Subcutaneous adipose tissue (tissue), 4 donors: ENCODE results near the gene FSHB. TPM values are rescaled to one million over a fixed set of nuclear protein-coding genes. Genes with fewer than 3 reads are reported as not detected.

Experiments used
- total RNA-seq, 4 donors: library from RNA; depleted of rRNA; stranded (reverse); fragments of >200 nt; gene quantifications; one replicate each; pipeline ENCODE4 v1.1.0, GENCODE V29; 2016
- TF ChIP-seq, protein P1 (sequence below): fragments of 450-650 bp; IDR thresholded peaks from one replicate; pipeline ENCODE4 v1.5.1; 2016; ENCODE audit warnings: low read depth, mild to moderate bottlenecking, control low read depth, antibody characterized with exemption, moderate library complexity

The FSHB gene
- not detected for total RNA-seq

DNA sequence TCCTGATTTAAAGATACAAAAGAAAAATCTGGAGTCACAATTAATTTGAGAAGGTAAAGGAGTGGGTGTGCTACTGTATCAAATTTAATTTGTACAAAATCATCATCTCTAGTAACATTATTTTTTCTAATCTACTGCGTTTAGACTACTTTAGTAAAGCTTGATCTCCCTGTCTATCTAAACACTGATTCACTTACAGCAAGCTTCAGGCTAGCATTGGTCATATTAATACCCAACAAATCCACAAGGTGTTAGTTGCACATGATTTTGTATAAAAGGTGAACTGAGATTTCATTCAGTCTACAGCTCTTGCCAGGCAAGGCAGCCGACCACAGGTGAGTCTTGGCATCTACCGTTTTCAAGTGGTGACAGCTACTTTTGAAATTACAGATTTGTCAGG, at the start of gene FSHB:
Gene FSHB, plus strand, starts transcription at position 301 of the 400 bp plus-strand sequence. CDS start 889 bp downstream, outside the sequence.
- TF ChIP-seq, protein P1, sequence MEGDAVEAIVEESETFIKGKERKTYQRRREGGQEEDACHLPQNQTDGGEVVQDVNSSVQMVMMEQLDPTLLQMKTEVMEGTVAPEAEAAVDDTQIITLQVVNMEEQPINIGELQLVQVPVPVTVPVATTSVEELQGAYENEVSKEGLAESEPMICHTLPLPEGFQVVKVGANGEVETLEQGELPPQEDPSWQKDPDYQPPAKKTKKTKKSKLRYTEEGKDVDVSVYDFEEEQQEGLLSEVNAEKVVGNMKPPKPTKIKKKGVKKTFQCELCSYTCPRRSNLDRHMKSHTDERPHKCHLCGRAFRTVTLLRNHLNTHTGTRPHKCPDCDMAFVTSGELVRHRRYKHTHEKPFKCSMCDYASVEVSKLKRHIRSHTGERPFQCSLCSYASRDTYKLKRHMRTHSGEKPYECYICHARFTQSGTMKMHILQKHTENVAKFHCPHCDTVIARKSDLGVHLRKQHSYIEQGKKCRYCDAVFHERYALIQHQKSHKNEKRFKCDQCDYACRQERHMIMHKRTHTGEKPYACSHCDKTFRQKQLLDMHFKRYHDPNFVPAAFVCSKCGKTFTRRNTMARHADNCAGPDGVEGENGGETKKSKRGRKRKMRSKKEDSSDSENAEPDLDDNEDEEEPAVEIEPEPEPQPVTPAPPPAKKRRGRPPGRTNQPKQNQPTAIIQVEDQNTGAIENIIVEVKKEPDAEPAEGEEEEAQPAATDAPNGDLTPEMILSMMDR: no peak

DNA sequence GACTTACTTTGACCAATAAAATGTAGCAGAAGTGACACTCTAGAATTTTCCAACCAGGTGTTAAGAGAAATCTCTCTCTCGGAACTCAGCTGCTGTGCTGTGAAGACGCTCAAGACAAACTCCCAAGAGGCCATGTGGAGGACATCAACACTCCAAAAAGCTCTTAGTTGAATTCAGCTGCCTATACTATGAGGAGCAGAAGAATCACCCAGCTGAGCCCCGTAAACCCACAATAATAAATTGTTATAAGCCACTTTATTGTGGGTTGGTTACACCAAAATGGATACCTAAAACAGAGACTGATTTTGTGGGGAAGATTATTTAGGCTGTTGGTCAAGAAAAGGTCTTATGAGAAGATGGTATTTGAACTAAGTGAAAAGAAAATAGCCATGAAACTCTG, 44.1 kb upstream of the FSHB start:
- TF ChIP-seq, protein P1: no peak

DNA sequence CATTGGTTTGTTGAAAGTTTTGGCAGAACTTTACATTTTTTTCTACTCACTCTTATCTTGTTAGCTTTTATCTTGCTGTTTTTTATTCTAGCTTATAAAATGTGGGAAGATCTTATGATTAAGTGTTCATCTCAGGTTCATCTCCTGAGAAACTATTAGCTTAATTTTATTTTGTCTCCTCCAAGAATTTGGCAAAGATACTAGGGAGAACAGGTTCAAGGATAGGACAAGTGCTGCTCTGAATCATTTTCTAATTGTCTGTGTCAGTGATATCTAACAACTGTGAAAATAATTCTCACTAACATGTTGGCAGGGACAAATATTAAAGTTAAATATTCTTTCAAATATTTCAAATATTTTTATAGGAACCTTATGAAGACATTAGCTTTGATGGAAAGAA, 38.2 kb upstream of the FSHB start:
- TF ChIP-seq, protein P1: no peak

DNA sequence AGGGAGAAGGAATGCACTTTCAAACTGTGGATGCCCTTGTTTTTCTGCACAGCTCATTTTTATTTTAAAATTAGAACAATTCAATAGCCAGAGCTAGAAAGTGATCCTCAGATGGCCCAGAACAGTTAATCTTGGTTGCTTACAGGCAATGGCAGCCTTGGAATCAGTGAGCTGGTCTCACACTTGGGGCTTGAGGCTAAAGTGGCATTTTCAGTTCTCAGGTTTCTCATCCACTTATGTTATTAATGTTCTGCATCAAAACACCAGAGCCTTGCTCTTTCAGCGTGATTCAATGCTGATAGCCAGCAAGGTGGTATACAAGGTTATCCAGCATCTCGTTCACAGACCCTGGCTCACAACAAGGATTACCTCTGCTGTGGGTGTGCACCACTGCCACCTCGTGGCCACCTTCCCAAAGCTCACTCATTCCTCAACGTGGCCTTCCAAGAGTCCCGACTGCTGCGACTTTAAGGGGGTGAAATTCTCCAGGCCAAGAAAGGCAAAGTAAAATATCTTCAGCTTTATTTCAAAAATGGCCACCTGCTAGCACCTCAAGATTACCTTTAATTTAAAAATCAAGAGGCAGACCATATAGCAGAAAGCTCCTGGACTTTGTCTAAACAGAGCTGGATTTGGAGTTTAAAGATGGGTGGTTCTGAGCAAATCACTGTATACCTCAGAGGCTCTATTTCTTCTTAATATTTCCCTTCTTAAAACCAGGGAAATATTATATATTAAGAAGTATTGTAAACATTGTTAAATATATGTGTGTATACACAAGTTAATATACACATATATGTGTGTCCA, 34.2 kb upstream of the FSHB start:
- TF ChIP-seq, protein P1: no peak

DNA sequence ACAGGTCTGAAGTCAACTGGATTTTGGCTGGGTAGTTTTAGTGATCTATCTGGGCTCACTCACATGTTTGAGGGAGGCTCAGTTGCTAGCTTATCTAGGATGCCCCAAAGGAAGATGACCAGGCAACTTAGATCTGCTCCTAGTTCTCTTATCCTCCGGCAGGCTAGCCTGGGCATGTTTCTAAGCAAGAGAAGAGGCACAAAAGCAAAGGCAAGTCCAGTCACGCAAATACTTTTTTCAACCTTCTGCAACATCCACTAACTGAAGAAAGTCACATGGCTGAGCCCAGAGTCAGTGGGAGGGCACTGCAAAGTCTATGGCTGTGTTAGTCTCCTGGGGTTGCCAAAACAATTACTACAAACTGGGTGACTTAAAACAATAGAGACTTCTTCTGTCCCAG, 32.9 kb upstream of the FSHB start:
- TF ChIP-seq, protein P1: no peak

DNA sequence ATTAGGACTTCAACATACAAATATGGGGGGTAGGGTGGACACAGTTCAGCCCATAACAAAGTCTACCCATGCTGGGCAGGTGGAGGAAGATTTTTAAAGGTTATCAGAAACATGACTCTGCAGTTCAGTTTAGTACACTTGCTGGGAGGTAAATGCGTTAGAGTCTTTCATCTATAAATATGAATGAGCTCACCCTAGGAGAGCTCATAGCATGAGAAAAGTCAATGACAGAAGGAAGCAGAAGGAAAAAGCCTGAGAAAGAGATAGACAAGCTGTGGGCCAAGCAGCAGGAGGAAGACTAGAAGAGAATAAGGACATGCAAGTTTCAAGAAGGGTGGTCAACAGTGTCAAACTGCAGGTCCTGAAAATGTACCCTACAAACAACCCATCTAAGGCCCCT, 27.0 kb upstream of the FSHB start:
- TF ChIP-seq, protein P1: no peak

DNA sequence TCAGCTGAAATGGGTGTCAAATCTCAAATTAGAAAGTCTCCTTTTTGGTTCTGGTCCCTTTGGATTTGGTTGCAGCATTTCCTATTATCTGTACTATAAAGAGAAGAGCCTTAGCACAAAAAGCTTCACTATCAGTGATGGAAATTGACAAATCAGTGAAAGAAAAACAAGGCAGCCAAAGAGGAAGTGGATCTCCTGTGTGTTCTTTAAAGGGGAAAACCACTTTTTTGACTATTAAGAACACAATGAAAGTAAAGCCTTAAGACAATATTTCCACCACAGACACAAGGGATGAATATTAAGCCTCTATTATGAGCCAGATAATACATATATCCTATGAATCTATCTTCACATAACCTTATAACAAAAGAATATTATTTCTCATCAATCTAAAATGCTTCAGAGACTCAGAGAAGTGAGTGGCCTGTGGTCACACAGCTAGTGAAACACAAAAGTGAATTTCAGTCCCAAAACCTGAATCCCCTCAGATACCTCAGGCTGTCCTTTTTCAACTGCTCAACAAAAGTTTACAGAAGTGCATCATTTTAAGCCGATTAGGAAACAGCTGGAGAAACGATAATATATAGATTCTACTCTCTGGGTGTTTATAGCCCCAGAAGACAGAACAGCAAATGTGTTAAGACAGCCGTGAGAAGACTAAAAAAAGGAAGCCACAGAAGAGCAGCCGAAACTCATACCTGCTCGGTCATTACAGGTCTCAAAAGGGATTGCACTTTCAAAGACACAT, 24.4 kb upstream of the FSHB start:
- TF ChIP-seq, protein P1: no peak
